H9 (cell line): ENCODE results near the gene OCSTAMP. TPM values are rescaled to one million over a fixed set of nuclear protein-coding genes. Genes with fewer than 3 reads are reported as not detected.

Experiments used
- DNase-seq: peaks from one replicate; pipeline ENCODE4 v3.0.0-alpha.2; 2017
- H2AFZ ChIP-seq: one replicate; pipeline ENCODE4 v1.6.1; 2013; ENCODE audit warnings: mild to moderate bottlenecking, low read length, control low read depth, moderate library complexity
- H2AK5ac ChIP-seq: 2 replicates; pipeline ENCODE4 v1.6.1; 2013; ENCODE audit warnings: low read length, control low read depth, mixed read lengths; ENCODE audit not compliant: insufficient read length
- H2BK120ac ChIP-seq: one replicate; pipeline ENCODE4 v1.6.1; 2013; ENCODE audit warnings: low read depth, mild to moderate bottlenecking, low read length, control low read depth, inconsistent platforms; ENCODE audit not compliant: poor library complexity, severe bottlenecking
- H2BK12ac ChIP-seq: 2 replicates; pipeline ENCODE4 v1.6.1; 2013; ENCODE audit warnings: low read length, control low read depth, mixed read lengths, low read depth; ENCODE audit not compliant: insufficient read length
- H2BK15ac ChIP-seq: 2 replicates; pipeline ENCODE4 v1.6.1; 2013; ENCODE audit warnings: low read depth, low read length, control low read depth
- H2BK20ac ChIP-seq: one replicate; pipeline ENCODE4 v1.6.1; 2013; ENCODE audit warnings: low read depth, mild to moderate bottlenecking, low read length, control low read depth, inconsistent platforms; ENCODE audit not compliant: poor library complexity, severe bottlenecking
- H2BK5ac ChIP-seq: 2 replicates; pipeline ENCODE4 v1.6.1; 2013; ENCODE audit warnings: low read length, control low read depth, mixed read lengths; ENCODE audit not compliant: insufficient read length
- H3K14ac ChIP-seq: 2 replicates; pipeline ENCODE4 v1.6.1; 2013; ENCODE audit warnings: low read length, control low read depth; ENCODE audit not compliant: insufficient read depth
- H3K18ac ChIP-seq: 2 replicates; pipeline ENCODE4 v1.6.1; 2013; ENCODE audit warnings: low read depth, mild to moderate bottlenecking, mixed read lengths, low read length, control low read depth; ENCODE audit not compliant: insufficient read length
- H3K23ac ChIP-seq: 2 replicates; pipeline ENCODE4 v1.6.1; 2013; ENCODE audit warnings: low read length, control low read depth, mixed read lengths, low read depth; ENCODE audit not compliant: insufficient read length
- H3K23me2 ChIP-seq: 2 replicates; pipeline ENCODE4 v1.6.1; 2013; ENCODE audit warnings: low read depth, mild to moderate bottlenecking, mixed read lengths, low read length, control low read depth; ENCODE audit not compliant: insufficient read length, poor library complexity, severe bottlenecking
- H3K27ac ChIP-seq: 2 replicates; pipeline ENCODE4 v1.5.1; 2013; ENCODE audit warnings: low read length, control low read depth, mixed read lengths, low read depth; ENCODE audit not compliant: insufficient read length
- H3K27me3 ChIP-seq: 2 replicates; pipeline ENCODE4 v1.6.1; 2013; ENCODE audit warnings: low read length, control low read depth, inconsistent platforms; ENCODE audit not compliant: insufficient read depth
- H3K4ac ChIP-seq: 2 replicates; pipeline ENCODE4 v1.6.1; 2013; ENCODE audit warnings: low read depth, mild to moderate bottlenecking, control low read depth, inconsistent platforms, low read length, moderate library complexity
- H3K4me1 ChIP-seq: 2 replicates; pipeline ENCODE4 v1.6.1; 2013; ENCODE audit warnings: low read length, control low read depth, inconsistent platforms; ENCODE audit not compliant: insufficient read depth
- H3K4me2 ChIP-seq: 2 replicates; pipeline ENCODE4 v1.6.1; 2013; ENCODE audit warnings: low read length, control low read depth, mixed read lengths; ENCODE audit not compliant: insufficient read length, insufficient read depth
- H3K56ac ChIP-seq: 2 replicates; pipeline ENCODE4 v1.6.1; 2013; ENCODE audit warnings: low read depth, mild to moderate bottlenecking, mixed read lengths, low read length, control low read depth; ENCODE audit not compliant: insufficient read length
- H3K79me1 ChIP-seq: 2 replicates; pipeline ENCODE4 v1.6.1; 2013; ENCODE audit warnings: low read depth, mild to moderate bottlenecking, moderate library complexity, low read length, control low read depth, inconsistent platforms; ENCODE audit not compliant: insufficient read depth, poor library complexity, severe bottlenecking
- H3K79me2 ChIP-seq: 2 replicates; pipeline ENCODE4 v1.6.1; 2013; ENCODE audit warnings: low read length, control low read depth, inconsistent platforms; ENCODE audit not compliant: insufficient read depth
- H3K9ac ChIP-seq: 2 replicates; pipeline ENCODE4 v1.6.1; 2013; ENCODE audit warnings: low read length, control low read depth, mixed read lengths; ENCODE audit not compliant: insufficient read length; ENCODE audit errors: extremely low read depth
- H3K9me3 ChIP-seq: one replicate; pipeline ENCODE4 v1.6.1; 2013; ENCODE audit warnings: low read depth, low read length, inconsistent platforms; ENCODE audit not compliant: control insufficient read depth
- H3T11ph ChIP-seq: one replicate; pipeline ENCODE4 v1.6.1; 2013; ENCODE audit warnings: mild to moderate bottlenecking, low read length, control low read depth, inconsistent platforms
- H4K20me1 ChIP-seq: one replicate; pipeline ENCODE4 v1.6.1; 2013; ENCODE audit not compliant: control insufficient read depth, insufficient read length, insufficient read depth
- H4K5ac ChIP-seq: 2 replicates; pipeline ENCODE4 v1.6.1; 2013; ENCODE audit warnings: low read depth, mild to moderate bottlenecking, mixed read lengths, low read length, control low read depth; ENCODE audit not compliant: insufficient read length
- H4K8ac ChIP-seq: replicated peaks from 2 replicates; pipeline ENCODE4 v1.6.1; 2013; ENCODE audit warnings: low read length, control low read depth, mixed read lengths, low read depth; ENCODE audit not compliant: insufficient read length
- H4K91ac ChIP-seq: 2 replicates; pipeline ENCODE4 v1.6.1; 2013; ENCODE audit warnings: low read depth, mild to moderate bottlenecking, moderate library complexity, mixed read lengths, low read length, control low read depth; ENCODE audit not compliant: insufficient read length
- H3K27ac Mint-ChIP-seq, 3 experiments: 2 replicates in 2 of 3; 3 replicates in 1 of 3; pipeline ENCODE4 v1.8.0; 2020 to 2021; ENCODE audit warnings: mixed read lengths in 3 of 3, mild to moderate bottlenecking in 1 of 3, moderate library complexity in 1 of 3
- H3K27me3 Mint-ChIP-seq: 2 replicates; pipeline ENCODE4 v1.8.0; 2021; ENCODE audit warnings: low read depth, mild to moderate bottlenecking, moderate library complexity, mixed read lengths
- H3K36me3 Mint-ChIP-seq, 3 experiments: 2 replicates in 2 of 3; 3 replicates in 1 of 3; pipeline ENCODE4 v1.8.0; 2020 to 2021; ENCODE audit warnings: low read depth in 3 of 3, mixed read lengths in 3 of 3; ENCODE audit not compliant: insufficient read depth in 1 of 3
- H3K4me1 Mint-ChIP-seq, 2 experiments: 2 replicates each; pipeline ENCODE4 v1.8.0; 2020; ENCODE audit warnings: mixed read lengths in 2 of 2
- H3K4me3 Mint-ChIP-seq, 2 experiments: 2 replicates in 1 of 2; 3 replicates in 1 of 2; pipeline ENCODE4 v1.8.0; 2020 to 2021; ENCODE audit warnings: mild to moderate bottlenecking in 2 of 2, mixed read lengths in 2 of 2, moderate library complexity in 1 of 2
- H3K9me3 Mint-ChIP-seq, 2 experiments: 2 replicates in 1 of 2; 3 replicates in 1 of 2; pipeline ENCODE4 v1.8.0; 2020; ENCODE audit warnings: mild to moderate bottlenecking in 2 of 2, mixed read lengths in 2 of 2, moderate library complexity in 1 of 2
- CTCF ChIP-seq: fragments of 200-600 bp; sonication (generic); conservative IDR thresholded peaks from 3 replicates; pipeline ENCODE4 v1.8.0; 2021; ENCODE audit warnings: antibody characterized with exemption, mild to moderate bottlenecking
- WGBS: extraction: QIAGEN DNeasy Blood & Tissue Kit; methylation state at CpG from one replicate; pipeline ENCODE4 v1.1.7; 2013; ENCODE audit warnings: missing lambda C conversion rate, low lambda C conversion rate, mixed read lengths; ENCODE audit not compliant: insufficient read length; ENCODE audit errors: extremely low coverage; 5-methylcytosine and 5-hydroxymethylcytosine counted together
- total RNA-seq: library from RNA; stranded (reverse); gene quantifications from 2 replicates; pipeline ENCODE4 v1.2.1, GENCODE V29; 2021

Gene OCSTAMP
- total RNA-seq, 1 experiment from 2014 or later = not detected

- Histone ChIP-seq H2AFZ (no peak overlapping the region), H2BK120ac (no peak overlapping the region), H3K9ac (no peak overlapping the region), H3K27me3 (no peaks in the 10 kb centered on the region), H3K23me2 (no peaks in the 10 kb centered on the region), H2BK20ac (no peak overlapping the region), H3K27ac (no peak overlapping the region), H4K91ac (no peak overlapping the region), H3K4ac (no peak overlapping the region), H3K23ac (no peak overlapping the region), H3K79me2 (no peaks in the 10 kb centered on the region), H3T11ph (no peak overlapping the region), H3K79me1 (no peaks in the 10 kb centered on the region), H2BK12ac (no peak overlapping the region), H3K4me1 (peaks cover 2% of the 10 kb centered on the region; the same call in 1 of the 2 replicates), H4K8ac (no peak overlapping the region), H3K4me2 (no peak overlapping the region), H4K5ac (no peak overlapping the region), H2BK5ac (no peak overlapping the region), H2AK5ac (no peak overlapping the region), H3K18ac (no peak overlapping the region), H2BK15ac (no peak overlapping the region), H3K56ac (no peak overlapping the region), H3K14ac (no peak overlapping the region), H3K9me3 (no peaks in the 10 kb centered on the region), H4K20me1 (no peaks in the 10 kb centered on the region)
- no CpG with 5 or more reads among the region's 4 CpGs for WGBS
- DNase-seq = no peak
- H3K4me3 Mint-ChIP-seq = no peak overlapping the region
- H3K36me3 Mint-ChIP-seq = no peaks in the 10 kb centered on the region
- H3K27ac Mint-ChIP-seq = no peak overlapping the region
- no peaks in the 10 kb centered on the region for H3K9me3 Mint-ChIP-seq
- TF ChIP-seq CTCF = no peak
- H3K27me3 Mint-ChIP-seq = peaks cover 2% of the 10 kb centered on the region
- peaks cover 10 to 11% of the 10 kb centered on the region in 2 experiments for H3K4me1 Mint-ChIP-seq
Observed at GRCh38 chr20:46543033-46543432, 7.4 kb downstream of the OCSTAMP start.
